ENCODE results near the gene CTIF.

DNA sequence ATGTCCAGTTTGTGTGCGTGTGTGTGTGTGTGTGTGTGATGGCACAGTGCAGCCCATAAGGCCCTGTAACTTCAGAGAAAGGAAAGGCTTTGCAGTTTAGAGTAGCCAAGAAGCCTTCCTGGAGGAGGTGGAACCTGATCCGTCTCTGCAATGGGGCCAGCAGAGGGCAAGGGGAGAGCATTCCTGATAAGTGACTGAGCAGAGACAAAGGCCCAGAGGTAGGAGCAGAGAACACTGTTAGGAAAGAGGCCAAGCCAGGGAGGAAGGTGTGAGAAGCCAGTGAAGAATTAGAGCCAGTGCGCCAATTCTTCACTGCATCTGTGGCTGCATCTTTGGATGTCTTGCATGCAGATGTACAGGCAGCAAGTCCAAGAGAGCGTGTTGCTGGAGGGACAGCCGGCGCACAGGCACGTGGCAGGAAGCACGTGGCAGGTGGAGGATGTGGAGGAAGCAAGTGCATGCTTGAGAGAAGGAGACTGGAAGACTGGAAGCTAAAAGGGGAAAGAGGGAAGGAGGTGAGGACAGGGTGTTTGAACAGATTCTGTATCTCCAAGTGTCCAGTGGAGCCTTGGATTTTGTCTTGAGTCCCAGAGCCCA is 196.3 kb downstream of the CTIF start:
- TF ChIP-seq TAF1 (IDR thresholded peaks at IDR 0.05; ENCODE audit: low read depth) (no peak), FOXM1 (IDR thresholded peaks at IDR 0.05; ENCODE audit: borderline replicate concordance, low read depth) (no peak), EGR1 (IDR thresholded peaks at IDR 0.05) (no peak)
